H1 (cell line): ENCODE measurements around the gene RAI14. TPM values are rescaled to one million over a fixed set of nuclear protein-coding genes. Genes with fewer than 3 reads are reported as not detected.

Experiments
- EP300 ChIP-seq, 2 experiments: IDR thresholded peaks; 1 replicate in 1 of 2; 2 replicates in 1 of 2; pipeline ENCODE4 v1.6.1; 2011 to 2012; ENCODE audit warnings: low read depth in 2 of 2, low read length in 2 of 2, mild to moderate bottlenecking in 2 of 2, borderline replicate concordance in 1 of 2, inconsistent platforms in 1 of 2, moderate library complexity in 1 of 2
- KDM4A ChIP-seq: IDR thresholded peaks from one replicate; pipeline ENCODE4 v1.7.1; 2012; ENCODE audit warnings: low read depth, mild to moderate bottlenecking, moderate library complexity, low read length, inconsistent platforms; ENCODE audit not compliant: severe bottlenecking
- polyA plus RNA-seq, 7 experiments: library from polyadenylated mRNA; depleted of rRNA in 3 of 7; stranded (reverse) in 5 of 7; unstranded in 2 of 7; fragments of >200 nt in 5 of 7; fragments of 200-250 nt in 2 of 7; gene quantifications; 1 replicate in 5 of 7; 2 replicates in 1 of 7; 4 replicates in 1 of 7; pipeline versions ENCODE4 v1.2.1 to v1.2.3, GENCODE V29; 2011 to 2013; ENCODE audit warnings: missing spikeins in 2 of 7, mixed read lengths in 2 of 7
- total RNA-seq: library from RNA; stranded (reverse); fragmentation: NEBNext Ultra II Directional; extraction: Animal tissue kit (Norgen Biotek cat#: 25700); gene quantifications from 2 replicates; pipeline ENCODE4 v1.2.1, GENCODE V29; 2021

The RAI14 gene
- total and polyA plus RNA-seq, 2 of the 8 experiments (the other 6 are each of a cell fraction or from before 2014, with no cell fraction given): 48.4 to 210 TPM

DNA sequence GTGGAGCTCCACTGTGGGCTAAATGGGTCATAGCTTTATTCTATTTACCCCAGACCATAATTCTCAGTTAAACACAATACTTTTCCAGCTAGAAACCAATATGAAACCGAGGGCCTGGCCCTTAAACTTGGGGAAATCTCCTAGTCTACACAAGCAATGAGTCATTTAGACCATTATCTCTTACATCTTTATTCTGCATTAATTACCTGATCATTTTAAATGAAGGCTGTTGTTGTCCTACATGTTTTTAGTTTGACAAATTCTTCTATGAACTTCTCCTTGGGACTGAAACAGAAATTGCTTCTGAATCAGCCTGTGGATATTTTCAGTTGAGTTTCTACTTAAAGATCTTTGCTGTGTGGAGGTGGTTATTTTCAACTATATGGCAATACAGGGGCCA, 37.9 kb downstream of the RAI14 start (continued):
- no peak for TF ChIP-seq KDM4A
- no peak for TF ChIP-seq EP300 (IDR thresholded peaks at IDR 0.05; ENCODE audit: borderline replicate concordance in 1 of 2, low read depth in 2 of 2, low read length in 2 of 2)
- TF ChIP-seq, all 59 proteins: peak for 0
